ENCODE results near the gene STK32C. TPM values are rescaled to one million over a fixed set of nuclear protein-coding genes. Genes with fewer than 3 reads are reported as not detected.

The STK32C gene
- total RNA-seq, 1 donor from 2014 or later: 3.4 TPM

DNA sequence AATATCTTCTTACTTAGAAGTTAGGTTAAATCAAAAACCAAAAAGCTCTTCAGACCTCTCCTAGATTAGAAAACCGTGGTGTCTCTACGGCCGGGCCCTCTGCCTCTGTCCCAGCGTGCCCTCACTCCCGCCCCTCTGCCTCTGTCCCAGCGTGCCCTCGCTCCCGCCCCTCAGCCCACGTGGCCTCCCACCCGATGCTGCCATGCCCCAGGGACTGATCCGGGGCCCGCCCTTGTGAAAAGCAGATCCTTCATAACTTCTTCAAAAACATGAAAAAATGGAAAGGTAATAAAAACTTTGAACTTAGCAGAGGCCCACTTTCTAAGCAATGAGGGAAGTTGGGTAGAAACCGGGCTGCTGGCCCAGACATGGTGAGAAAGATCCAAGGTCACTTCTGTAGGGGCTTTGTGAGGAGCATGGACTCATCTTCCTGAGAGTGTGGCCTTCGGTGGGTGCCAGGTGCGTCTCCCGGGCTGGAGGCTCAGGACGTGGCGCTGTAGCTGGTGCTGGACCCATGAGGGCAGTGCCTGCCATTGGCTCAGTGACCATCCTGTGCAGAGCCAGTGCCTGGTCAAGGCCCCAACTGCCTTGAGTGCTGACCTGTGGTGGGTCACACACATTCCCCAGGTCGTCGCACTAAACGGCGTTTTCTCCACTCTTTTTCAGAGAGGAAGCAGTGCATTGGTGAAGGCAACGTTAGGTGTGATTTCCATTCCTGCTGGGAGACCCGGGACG is 125.9 kb downstream of the STK32C start:
- DNase-seq: no peak

DNA sequence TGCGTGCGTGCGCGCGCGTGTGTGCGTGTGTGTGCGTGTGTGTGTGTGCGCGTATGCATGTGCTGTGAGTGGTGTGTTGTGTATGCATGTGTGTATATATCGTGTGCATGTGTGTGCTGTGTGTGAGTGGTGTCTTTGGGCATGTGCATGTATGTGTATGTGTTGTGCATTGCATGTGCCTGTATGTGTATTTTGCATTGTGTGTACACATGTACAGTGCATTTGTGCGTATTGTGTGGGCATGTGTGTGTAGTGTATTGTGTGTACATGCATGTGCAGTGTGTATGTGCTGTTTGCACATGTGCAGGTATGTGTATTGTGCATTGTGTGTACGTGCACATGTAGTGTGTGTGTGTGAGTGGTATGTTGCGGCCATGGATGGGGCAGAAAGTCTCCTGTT is 127.0 kb downstream of the STK32C start:
- DNase-seq: no peak

DNA sequence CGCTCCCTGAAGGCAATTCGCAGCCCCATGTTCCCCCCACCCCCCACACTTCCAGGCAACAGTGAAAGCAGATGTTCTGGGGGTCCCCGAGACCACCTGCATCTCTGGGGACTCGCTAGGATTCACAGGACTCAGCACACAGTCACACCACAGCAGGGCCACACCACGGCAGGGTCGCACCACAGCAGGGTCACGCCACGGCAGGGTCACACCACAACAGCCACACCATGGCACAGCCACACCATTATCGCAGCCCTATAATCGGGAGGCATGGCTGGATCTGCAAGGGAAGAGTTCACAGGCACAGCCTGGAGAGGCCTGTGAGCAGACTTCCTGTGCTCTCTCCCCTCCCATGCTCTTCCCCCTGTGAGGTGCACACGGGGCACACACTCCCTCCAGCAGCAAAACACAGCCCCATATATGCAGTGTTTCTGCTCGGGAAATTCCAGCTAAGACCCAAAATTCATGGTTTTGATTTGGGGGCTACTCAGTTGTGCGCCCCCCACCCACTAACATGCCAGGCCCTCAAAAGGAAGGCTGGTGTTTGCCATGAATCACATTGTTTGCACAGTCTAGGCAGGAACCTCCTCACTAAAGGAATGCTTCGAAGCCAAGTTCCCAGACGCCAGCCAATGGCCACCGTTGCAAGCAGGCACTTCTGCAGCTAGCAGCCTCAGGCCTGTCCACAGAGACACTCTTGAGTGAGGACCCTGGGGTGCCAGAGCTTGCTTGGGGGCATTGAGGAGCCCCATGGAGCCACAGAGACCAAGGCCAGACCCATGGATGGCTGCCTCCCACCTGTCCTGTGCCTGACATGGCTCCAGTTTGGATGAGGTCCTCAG is 128.0 kb downstream of the STK32C start:
- no peak for DNase-seq

DNA sequence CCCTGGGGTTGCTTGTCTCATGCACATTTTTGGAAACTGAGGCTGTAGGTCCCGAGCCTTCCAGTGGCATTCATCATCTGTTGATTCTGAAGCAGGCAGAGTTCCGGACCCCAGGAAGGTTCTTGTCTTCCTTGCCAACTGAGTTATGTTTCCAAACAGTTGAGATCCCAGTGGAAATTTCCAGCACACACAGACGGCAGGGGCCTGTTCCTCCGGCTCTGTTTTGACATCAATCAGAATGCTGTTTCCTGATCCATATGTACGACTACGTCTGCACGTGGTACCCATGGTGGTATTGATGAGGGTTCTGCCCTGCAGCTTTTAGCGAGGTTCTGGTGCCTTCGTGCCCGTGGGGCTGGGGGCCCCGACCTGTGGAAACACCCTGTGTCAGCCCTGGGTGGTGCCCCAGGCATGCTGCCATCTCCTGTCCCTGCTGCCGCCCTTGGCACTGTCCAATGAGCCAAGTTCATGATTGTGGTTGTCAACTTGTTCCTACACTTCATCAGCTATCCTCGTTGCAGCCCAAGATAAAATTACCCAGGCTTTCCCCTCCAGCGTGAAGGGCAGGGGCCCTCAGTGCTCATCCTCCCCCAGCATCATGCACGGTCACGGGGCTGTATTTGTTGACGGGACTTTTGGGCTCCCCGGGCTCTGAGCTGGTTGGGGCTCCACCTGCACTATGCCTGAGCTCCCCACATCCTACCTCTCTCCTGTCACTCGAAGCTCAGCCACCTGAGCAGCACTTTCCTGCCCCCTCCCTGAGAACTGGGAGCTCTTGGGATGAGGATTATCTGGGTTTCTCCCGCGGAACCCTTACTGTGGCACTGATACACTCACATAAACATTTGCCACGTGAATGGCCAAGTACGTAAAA is 128.8 kb downstream of the STK32C start:
- no peak for DNase-seq

DNA sequence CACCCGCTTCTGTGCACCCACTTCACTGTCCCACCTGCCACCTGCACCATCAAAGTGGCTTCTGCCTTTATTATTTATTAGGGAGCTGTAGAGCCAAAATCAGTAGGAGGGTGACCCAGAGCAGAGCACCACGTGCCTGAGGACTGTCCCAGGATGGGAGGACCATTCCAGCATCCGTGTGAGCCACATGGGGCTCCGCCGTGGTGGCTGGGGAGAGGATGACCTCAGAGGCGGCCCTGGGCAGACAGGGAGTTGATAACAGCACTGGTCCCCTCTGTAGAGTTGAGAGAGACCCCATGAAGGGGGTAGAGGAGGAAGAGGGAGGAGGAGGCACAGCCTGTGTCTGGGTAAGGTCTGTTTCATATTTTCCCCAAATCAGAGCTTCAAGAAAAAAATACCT is 129.7 kb downstream of the STK32C start:
- no peak for DNase-seq

DNA sequence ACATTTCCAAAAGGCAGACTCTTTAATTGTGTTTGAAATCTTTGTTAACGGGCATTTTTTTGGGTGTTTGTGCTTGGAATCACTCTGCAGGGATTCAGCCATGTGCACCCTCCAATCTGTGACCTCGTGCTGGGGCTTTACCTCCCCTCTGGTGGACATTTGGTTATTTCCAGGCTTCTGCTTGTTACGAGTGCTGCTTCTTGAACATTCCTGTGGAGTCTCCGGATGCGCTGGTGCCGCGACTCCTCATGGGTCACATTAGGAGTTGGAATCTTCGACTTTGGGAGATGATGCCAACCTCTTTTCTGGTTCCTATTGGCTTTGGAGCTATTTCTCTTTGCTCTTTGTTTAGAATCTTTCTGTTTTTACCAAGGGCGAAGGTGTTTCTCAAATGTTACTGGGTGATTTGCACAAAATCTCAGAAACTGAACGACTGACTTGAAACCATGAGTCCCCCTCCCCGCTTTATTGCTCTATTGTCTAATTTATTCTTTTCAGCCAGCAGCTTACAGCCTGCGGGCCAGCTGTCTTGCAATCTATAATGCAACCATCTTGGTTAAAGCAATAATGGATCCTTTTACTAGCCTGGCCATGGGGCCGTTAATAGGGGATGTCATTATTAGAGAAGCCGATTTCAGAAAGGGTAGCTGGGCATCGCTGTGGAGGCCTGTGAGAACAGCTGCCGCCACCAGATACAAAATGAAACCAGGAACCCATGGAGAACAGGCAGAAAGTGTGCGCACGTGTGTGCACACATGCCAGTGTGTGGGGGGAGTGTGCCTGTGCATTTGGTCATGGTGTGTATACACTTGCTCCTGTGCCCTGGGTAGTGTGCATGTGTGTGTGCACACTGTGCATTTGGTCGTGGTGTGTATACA is 130.9 kb downstream of the STK32C start:
- no peak for DNase-seq

DNA sequence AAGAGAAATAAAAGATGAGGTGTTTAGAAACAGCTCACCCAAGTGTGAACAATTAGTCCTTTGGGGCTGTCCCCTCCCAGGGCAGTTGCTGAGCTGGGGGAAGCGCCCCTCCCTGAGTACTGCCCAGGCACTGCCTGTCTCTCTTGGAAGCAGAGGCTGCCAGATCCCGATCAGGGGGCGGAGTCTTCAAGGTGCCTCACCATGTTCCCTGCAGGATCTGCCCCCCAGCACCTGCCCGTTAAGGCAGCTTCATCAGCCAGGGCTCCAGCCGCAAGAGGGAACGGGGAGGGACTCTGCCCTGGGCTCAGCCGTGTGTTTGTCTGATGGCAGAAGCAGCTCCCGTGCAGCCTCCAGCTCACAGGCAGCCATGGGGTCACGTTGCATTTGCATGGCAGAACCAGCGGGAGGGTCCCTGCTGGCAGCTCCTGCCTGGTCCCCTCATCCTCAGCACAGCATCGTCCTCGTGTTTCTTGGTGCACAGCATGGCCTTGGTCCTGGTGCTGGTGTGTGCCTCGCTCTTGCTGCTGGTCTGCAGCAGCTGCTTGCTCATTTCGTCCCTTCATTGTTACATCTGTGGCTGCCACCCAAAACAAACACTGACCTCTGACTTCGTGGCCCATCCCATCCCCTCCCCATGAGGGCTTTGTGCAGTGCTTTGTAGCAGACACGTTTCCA is 131.7 kb downstream of the STK32C start:
- DNase-seq: no peak

DNA sequence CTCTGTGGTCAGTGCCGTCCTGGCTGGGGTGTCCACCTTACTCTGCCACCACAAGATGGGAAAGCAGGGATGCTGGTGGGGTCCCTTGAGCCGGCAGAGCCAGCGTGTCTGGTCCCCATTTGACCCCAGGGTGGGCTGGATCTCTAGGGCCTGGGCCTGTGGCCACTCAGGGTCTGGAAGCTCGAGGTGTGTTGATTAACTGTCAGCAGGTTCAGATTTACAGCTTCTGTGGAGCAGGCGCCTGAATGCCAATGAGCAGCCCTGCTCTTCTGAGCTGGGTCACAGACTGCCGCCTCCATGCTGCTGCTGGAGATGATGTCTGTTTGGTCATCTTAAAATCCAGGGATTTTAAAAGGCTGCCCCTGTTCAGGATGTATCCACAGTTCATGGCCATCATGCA is 132.3 kb downstream of the STK32C start:
- DNase-seq: no peak

DNA sequence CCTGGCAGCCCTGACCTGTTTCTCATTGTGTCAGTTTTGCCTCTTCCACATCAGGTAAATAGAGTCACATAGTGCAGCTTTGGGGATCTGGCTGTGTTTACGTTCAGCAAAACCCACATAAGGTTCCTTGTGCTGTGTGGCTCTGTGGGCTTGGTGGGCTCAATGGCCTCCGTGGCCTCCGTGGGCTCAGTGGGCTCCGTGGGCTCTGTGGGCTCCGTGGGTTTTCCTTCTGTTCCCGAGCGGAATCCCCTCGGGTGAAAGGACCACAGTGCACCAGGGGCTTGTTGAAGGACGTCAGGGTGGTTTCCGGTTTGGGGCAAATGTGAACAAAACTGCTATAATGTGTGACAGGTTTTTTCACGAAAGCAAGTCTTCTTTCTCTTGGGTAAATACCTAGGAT is 133.5 kb downstream of the STK32C start:
- no peak for DNase-seq

DNA sequence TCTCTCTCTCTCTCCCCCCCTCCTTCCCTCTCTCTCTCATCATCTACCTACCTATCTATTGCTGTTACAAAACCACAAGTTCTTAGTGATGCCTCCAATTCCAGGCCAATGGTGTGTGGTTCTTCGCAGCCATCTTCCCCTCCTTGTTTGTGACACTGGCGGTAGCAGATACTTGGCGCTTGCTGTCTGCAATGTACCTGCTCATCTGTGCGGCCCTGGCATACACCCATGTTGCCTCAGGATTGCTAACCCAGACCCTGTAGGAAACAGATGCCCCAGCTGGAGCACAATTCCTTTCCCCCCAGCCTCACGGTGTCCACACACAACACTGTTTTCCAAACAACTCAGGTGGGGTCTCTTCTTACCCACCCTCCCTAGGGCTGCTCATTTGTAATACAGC is 134.6 kb downstream of the STK32C start:
- no peak for DNase-seq

DNA sequence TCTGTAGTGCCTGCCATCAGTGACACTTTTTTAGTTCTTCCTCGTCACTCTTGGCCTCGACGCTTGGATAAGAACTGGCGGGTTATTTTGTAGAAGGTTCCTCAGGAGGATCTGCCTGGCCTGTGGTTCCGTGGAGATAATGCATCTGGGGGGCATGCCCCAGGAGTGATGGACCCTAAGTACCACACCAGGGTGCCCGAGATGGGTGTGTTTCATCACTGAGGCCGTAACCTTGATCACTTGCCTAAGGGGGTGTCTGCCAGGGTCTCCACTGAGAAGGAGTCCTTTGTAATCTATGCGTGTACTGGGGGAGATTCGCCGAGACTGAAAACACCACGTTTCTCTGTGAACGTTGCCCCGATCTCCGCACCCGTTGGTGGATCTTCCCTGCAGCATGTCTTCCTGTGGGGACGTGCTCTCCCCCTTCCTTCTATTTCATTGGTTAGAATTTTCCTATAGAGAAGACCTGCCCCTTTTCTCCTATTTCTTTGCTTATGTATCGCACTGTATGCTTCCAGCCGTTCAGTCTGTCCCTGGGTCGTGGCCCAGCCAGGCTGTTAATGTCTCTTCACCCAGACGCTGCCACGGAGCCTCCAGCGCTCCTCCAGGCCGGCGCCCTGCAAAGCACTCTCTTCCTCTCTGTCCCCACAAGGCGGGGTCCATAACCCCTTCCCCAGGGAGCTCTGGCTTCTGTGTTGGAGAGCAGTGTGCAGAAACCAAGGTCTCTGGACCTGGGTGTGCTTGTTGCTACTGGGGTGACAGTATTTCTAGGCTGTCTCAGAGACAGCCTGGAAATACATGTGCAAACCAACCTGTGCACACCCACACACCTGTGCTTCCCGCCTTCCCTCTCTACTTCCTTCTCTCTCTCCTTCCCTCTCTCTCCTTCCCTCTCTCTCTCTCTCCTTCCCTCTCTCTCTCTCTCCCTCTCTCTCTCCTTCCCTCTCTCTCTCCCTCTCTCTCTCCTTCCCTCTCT is 135.4 kb downstream of the STK32C start:
- no peak for DNase-seq

DNA sequence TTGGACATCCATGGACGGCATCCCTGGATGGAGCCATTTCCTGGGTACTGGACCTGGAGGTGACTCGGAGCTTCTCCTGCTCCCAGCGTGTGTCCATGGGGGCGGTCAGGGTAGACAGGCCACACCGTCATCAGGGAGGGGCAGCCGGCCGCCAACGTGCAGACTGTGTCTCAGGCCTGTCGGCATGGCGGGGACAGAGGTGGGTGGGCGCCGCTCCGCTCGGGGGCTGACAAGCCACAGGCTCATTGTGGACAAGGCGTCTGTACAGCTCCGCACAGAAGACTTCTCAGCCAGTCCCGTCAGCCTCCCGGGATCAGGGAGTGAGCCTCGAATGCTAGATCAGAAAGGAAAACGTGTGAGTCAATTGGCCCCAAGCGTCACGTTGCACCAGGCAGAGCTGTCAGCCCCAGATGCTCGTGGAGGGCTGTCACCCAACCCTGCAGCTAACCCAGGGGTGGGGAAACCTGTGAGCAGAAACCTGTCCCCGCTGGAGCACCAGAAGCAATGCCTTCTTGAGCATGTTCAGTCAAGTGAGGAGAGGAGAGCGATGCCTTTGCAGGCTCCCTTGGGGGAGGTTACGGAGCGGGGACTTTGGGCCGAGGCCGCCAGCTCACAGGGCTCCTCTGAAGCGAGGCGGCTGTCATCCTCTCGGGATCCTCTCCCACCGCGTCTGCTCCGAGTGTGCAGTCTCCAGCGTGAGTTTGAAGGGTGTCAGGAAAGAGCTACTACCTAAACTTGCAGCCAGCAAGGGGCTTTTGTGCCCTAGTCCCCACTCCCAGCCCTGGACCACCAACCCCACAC is 137.0 kb downstream of the STK32C start:
- DNase-seq: no peak

DNA sequence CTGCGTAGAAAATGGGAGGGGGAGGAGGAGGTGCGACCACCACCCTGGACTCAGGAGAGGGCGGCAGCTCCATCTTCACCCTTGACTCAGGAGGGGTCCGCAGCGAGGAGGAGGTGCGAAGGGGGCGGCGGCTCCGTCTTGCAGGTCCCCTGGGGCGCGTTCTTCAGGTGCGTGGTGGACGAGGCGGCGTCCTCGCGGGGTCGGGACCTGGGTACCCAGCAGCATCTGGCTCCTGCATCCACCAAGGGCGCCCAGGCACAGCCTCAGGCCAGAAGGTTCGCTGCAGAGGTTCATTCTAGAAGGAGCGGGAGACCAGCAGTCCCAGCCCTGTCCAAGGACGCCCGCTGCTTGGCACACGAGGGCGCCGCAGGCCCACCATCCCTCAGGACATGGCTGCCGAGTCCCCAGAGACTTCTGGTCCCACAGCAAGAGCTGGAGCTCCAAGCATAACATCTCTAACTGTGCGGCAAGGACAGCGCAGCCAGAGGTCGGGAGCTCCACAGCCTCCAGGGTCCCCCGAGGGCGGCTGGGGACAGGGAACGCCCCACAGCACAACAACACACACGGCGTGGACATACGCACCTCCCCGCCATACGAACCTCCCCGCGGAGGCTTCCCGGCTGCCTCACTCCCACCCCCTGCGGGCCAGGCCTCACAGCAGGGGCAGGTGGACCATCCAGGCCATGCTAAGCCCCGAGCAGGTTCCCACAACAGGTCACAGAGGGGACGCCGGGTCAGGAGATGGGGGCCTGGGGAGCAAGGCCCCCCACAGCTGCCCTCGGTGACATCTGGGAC is 137.8 kb downstream of the STK32C start:
- DNase-seq: no peak

DNA sequence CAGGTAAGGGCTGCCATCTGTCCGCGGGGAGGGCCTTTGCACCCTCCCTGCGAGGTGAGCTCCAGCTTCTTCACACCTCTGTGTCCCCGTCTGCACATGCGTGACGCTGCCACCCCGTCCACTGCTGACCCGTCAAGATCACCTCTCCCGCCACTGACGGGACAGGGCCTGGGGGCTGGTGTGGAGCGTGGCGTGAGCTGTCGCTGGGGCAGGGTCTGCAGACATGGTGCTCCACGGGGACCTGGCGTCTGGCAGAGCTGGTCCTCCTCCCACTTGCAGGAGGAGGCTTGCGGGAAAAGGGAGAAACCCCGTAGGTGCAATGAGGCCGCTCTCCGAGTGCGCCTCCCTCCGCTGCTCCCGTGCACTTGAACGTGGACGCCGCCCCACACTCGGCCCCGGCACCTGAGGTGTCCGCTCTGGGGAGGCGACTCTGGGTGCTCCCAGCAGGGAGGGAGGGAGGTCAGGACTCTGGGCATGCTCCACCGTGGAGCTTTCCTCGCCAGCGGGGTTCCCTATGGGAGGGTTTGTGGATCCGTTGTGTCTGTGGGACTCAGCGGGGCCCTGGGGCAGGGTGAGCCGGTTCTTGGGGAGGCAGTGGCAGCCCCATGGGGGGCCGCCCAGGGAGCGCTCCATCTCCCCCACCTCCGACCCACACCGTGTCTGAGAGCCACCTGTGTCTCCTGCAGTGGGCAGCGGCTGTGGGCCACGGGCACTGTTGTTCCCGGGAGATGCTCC is 138.6 kb downstream of the STK32C start:
- DNase-seq: no peak

DNA sequence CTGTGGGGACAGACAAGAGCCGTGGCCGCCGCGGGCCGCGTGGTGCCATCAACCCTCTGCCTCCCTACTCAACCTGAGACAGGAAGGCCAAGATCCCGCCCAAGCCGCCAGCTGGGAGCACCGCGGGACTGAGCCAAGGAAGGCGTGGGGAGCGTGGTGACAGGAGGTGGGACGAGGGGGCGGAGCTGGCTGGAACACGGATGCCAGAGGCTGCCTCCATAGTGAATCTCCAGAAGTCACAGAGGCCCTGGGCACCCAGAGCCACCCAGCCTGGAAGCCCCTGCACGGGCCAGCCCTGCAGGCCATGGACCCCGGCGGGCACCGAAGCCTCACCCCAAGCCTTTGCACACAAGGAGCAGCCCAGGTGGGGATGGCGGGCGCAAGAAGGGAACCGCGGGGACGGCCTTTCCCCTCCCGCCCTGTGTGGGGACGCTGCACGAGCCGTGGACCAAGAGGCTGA is 139.1 kb downstream of the STK32C start:
- no peak for DNase-seq

DNA sequence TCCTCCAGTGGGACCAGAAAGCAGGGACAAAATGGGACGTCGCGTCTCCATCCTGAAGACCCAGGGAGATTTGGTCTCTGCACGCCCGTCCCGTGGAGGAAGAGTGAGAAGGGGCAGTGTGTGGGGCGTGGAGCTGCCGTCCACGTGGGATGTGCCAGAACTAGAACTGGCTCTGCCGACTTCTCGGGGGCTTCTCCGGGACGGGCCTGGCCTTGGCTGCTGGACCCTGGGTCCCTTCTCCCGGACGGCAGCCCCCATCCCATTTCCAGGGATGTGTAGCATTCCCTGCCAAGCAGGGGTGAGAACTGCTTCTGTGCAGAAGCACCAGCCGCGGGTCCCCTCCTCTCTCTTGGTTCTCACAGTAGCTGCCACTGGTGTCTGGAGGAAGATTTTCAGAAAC is 139.8 kb downstream of the STK32C start:
- DNase-seq: no peak

DNA sequence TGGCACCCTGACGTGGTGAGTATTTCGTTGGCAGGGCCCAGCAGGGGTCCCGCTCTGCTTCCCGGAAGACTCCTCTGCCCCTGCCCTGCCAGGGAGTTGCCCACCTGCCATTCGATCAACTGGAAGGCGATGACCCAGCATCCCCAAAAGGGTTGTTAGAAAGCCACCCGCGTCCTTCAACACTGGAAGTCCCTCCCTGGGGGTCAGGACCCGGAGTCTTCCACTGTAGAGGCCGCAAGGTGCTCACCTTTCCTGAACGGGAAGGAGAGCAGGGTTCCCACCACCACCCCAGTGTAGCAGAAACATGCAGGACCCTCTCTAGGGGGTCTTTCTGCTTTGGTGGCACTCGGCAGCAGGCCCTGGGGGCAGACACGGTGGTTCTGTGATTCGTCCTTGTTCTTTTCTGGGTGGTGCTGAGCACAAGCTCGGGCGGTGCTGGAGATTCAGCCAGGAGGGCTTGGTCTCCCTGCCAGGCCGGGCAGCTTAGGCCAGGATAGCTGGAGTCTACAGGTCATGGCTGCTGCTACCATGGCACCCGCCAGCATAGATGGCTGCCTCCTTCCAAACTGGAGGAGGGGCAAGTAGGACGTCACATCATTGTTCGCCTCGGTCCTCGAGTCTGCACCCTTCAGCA is 140.6 kb downstream of the STK32C start:
- DNase-seq: no peak

Measured in skin of body (tissue), 2 donors.